Measurements from ENCODE around the gene POLR2C.

Gene POLR2C

GRCh38 chr16:57452021-57452420 lies 10.5 kb upstream of the POLR2C start:
- no peak for DNase-seq

- DNase-seq: no peak
Measured at GRCh38 chr16:57462978-57463362, 491 bp downstream of the POLR2C start.

- DNase-seq: no peak
Measured at GRCh38 chr16:57464523-57464922, 2.0 kb downstream of the POLR2C start.

- DNase-seq: no peak
Measured at GRCh38 chr16:57468346-57468745, 5.9 kb downstream of the POLR2C start.

GRCh38 chr16:57469046-57469445 lies 6.6 kb downstream of the POLR2C start:
- DNase-seq: no peak

GRCh38 chr16:57469917-57470470 lies 7.5 kb downstream of the POLR2C start:
- no peak for DNase-seq

GRCh38 chr16:57470711-57471110 lies 8.2 kb downstream of the POLR2C start:
- DNase-seq: no peak

- no peak for DNase-seq
Measured at GRCh38 chr16:57471209-57471608, 8.7 kb downstream of the POLR2C start.

- no peak for DNase-seq
Measured at GRCh38 chr16:57471852-57472664, 9.6 kb downstream of the POLR2C start.

GRCh38 chr16:57472665-57473060 lies 10.2 kb downstream of the POLR2C start:
- no peak for DNase-seq

- no peak for DNase-seq
Measured at GRCh38 chr16:57473176-57473840, 10.8 kb downstream of the POLR2C start.

GRCh38 chr16:57473906-57474305 lies 11.4 kb downstream of the POLR2C start:
- no peak for DNase-seq

GRCh38 chr16:57474671-57475661 lies 12.5 kb downstream of the POLR2C start:
- DNase-seq: no peak

- no peak for DNase-seq
Measured at GRCh38 chr16:57475711-57476339, 13.3 kb downstream of the POLR2C start.

GRCh38 chr16:57476546-57477410 lies 14.3 kb downstream of the POLR2C start:
- no peak for DNase-seq

- no peak for DNase-seq
Measured at GRCh38 chr16:57477531-57478202, 15.2 kb downstream of the POLR2C start.

GRCh38 chr16:57478396-57479204 lies 16.1 kb downstream of the POLR2C start:
- DNase-seq: no peak

- DNase-seq: no peak
Measured at GRCh38 chr16:57479205-57479975, 16.9 kb downstream of the POLR2C start.

Measured in GOT3 (cell line).